Spleen (tissue), 7 donors: ENCODE results near the gene ADCY2.

Experiments
- POLR2AphosphoS5 ChIP-seq, 3 donors: sonication (generic); formaldehyde crosslinking; IDR thresholded peaks; one replicate each; pipeline ENCODE4 v1.5.1; 2017; ENCODE audit warnings: antibody characterized with exemption in 3 of 3
- TF ChIP-seq, protein P1 (sequence below), 11 experiments: fragments of 200-600 bp in 7 of 11; fragments of 450-650 bp in 4 of 11; sonication (generic) in 4 of 11; IDR thresholded peaks in 8 of 11; conservative IDR thresholded peaks in 3 of 11; 1 replicate in 7 of 11; 2 replicates in 4 of 11; pipeline versions ENCODE4 v1.4.0 to v1.8.0; 2016 to 2021; ENCODE audit warnings: antibody characterized with exemption in 11 of 11, inconsistent platforms in 4 of 11, mild to moderate bottlenecking in 1 of 11
- donor health status: DM: no; HTN: no; CAD: no; lungs with moderate emphysema.
- donor health status: DM: no; HTN: no; CAD: no.
- donor health status: DM: no; HTN: no; CAD: no.

DNA sequence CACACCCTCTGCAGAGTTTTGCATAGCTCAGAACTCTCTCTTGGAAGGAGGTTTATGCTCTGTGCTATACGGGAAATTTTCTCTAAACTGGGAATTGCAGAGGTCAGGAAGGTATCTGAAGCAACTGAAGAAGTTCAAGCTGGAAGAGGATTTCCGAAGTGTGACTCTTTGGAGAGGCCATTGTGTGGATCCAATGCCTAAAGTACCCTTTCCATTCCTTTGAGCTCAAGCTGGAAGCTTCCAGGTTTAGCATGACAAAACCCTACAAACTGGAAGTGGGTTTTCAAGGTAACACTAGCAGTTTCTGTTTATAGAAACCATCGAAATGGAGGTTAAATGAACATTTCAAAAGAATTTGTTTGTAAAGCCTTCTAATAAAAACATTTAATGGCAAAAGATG is 267.9 kb downstream of the ADCY2 start:
- TF ChIP-seq, protein P1, sequence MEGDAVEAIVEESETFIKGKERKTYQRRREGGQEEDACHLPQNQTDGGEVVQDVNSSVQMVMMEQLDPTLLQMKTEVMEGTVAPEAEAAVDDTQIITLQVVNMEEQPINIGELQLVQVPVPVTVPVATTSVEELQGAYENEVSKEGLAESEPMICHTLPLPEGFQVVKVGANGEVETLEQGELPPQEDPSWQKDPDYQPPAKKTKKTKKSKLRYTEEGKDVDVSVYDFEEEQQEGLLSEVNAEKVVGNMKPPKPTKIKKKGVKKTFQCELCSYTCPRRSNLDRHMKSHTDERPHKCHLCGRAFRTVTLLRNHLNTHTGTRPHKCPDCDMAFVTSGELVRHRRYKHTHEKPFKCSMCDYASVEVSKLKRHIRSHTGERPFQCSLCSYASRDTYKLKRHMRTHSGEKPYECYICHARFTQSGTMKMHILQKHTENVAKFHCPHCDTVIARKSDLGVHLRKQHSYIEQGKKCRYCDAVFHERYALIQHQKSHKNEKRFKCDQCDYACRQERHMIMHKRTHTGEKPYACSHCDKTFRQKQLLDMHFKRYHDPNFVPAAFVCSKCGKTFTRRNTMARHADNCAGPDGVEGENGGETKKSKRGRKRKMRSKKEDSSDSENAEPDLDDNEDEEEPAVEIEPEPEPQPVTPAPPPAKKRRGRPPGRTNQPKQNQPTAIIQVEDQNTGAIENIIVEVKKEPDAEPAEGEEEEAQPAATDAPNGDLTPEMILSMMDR (IDR thresholded peaks at IDR 0.05 in 8 of 11, conservative IDR thresholded peaks at IDR 0.05 in 3 of 11) = no peak
- no peak for TF ChIP-seq POLR2AphosphoS5 (IDR thresholded peaks at IDR 0.05)
